Glutamatergic neuron (in vitro differentiated cells): ENCODE results near the gene CLSTN1. TPM values are rescaled to one million over a fixed set of nuclear protein-coding genes. Genes with fewer than 3 reads are reported as not detected.

Source experiments
- DNase-seq: peaks from one replicate; pipeline ENCODE4 v3.0.0; 2022
- H3K27ac Mint-ChIP-seq: one replicate; pipeline ENCODE4 v1.8.0; 2020; ENCODE audit warnings: mild to moderate bottlenecking, mixed read lengths, inconsistent platforms; ENCODE audit not compliant: unreplicated experiment
- H3K27me3 Mint-ChIP-seq: one replicate; pipeline ENCODE4 v1.8.0; 2020; ENCODE audit warnings: mild to moderate bottlenecking, moderate library complexity, mixed read lengths, inconsistent platforms; ENCODE audit not compliant: unreplicated experiment
- H3K36me3 Mint-ChIP-seq: one replicate; pipeline ENCODE4 v1.8.0; 2020; ENCODE audit warnings: mild to moderate bottlenecking, mixed read lengths, inconsistent platforms; ENCODE audit not compliant: unreplicated experiment
- H3K4me1 Mint-ChIP-seq: one replicate; pipeline ENCODE4 v1.8.0; 2020; ENCODE audit warnings: mild to moderate bottlenecking, low read depth, mixed read lengths, inconsistent platforms; ENCODE audit not compliant: unreplicated experiment
- H3K4me3 Mint-ChIP-seq: one replicate; pipeline ENCODE4 v1.8.0; 2020; ENCODE audit warnings: mild to moderate bottlenecking, mixed read lengths, inconsistent platforms; ENCODE audit not compliant: unreplicated experiment
- H3K9me3 Mint-ChIP-seq: one replicate; pipeline ENCODE4 v1.8.0; 2020; ENCODE audit warnings: mild to moderate bottlenecking, moderate library complexity, mixed read lengths, inconsistent platforms; ENCODE audit not compliant: unreplicated experiment
- CTCF ChIP-seq: fragments of 200-600 bp; sonication (generic); IDR thresholded peaks from one replicate; pipeline ENCODE4 v1.5.0; 2021; ENCODE audit not compliant: partially characterized antibody, unreplicated experiment
- total RNA-seq: library from RNA; stranded (reverse); fragmentation: NEBNext Ultra II Directional; extraction: Animal tissue kit (Norgen Biotek cat#: 25700); gene quantifications from one replicate; pipeline ENCODE4 v1.2.1, GENCODE V29; 2021; ENCODE audit not compliant: unreplicated experiment

The CLSTN1 gene
- total RNA-seq, 1 donor from 2014 or later, result 139 TPM

GRCh38 chr1:9866836-9867235 lies 43.1 kb upstream of the CLSTN1 start:
- no peak for DNase-seq
- Mint-ChIP-seq H3K36me3 (no peaks in the 10 kb centered on the region), H3K27me3 (no peaks in the 10 kb centered on the region), H3K27ac (peak overlapping the region; percentile 36), H3K4me1 (peaks cover 23% of the 10 kb centered on the region), H3K9me3 (peaks cover 4% of the 10 kb centered on the region), H3K4me3 (peak overlapping the region; percentile 61)
- no peak for TF ChIP-seq CTCF

- peaks cover 30% of the 10 kb centered on the region for H3K4me1 Mint-ChIP-seq
- no peaks in the 10 kb centered on the region for H3K36me3 Mint-ChIP-seq
- no peak for DNase-seq
- H3K27me3 Mint-ChIP-seq, result peaks cover 6% of the 10 kb centered on the region
- H3K9me3 Mint-ChIP-seq, result peaks cover 8% of the 10 kb centered on the region
- H3K4me3 Mint-ChIP-seq, result no peak overlapping the region
- H3K27ac Mint-ChIP-seq, result no peak overlapping the region
- TF ChIP-seq CTCF, result no peak
Observed at GRCh38 chr1:9865724-9866123, 42.0 kb upstream of the CLSTN1 start.

- Mint-ChIP-seq H3K4me1 (peaks cover 30% of the 10 kb centered on the region), H3K27me3 (peaks cover 8% of the 10 kb centered on the region), H3K36me3 (peaks cover 3% of the 10 kb centered on the region), H3K9me3 (peaks cover 11% of the 10 kb centered on the region), H3K27ac (peak overlapping the region; percentile 31), H3K4me3 (peak overlapping the region; percentile 16)
- no peak for DNase-seq
- TF ChIP-seq CTCF, result no peak
Observed at GRCh38 chr1:9863371-9863770, 39.6 kb upstream of the CLSTN1 start.

- peaks cover 10% of the 10 kb centered on the region for H3K36me3 Mint-ChIP-seq
- peak overlapping the region; percentile 97 for H3K27ac Mint-ChIP-seq
- peaks cover 9% of the 10 kb centered on the region for H3K27me3 Mint-ChIP-seq
- peaks cover 13% of the 10 kb centered on the region for H3K9me3 Mint-ChIP-seq
- peaks cover 25% of the 10 kb centered on the region for H3K4me1 Mint-ChIP-seq
- DNase-seq, result peak; percentile 85
- H3K4me3 Mint-ChIP-seq, result peak overlapping the region; percentile 71
- no peak for TF ChIP-seq CTCF
Observed at GRCh38 chr1:9861360-9861759, 37.6 kb upstream of the CLSTN1 start.

- H3K4me1 Mint-ChIP-seq, result peaks cover 24% of the 10 kb centered on the region
Observed at GRCh38 chr1:9860887-9861286, 37.1 kb upstream of the CLSTN1 start.

More at GRCh38 chr1:9860887-9861286, 37.1 kb upstream of the CLSTN1 start:
- peaks cover 13% of the 10 kb centered on the region for H3K9me3 Mint-ChIP-seq
- H3K4me3 Mint-ChIP-seq, result peak overlapping the region; percentile 71
- no peak for TF ChIP-seq CTCF
- peak; percentile 74 for DNase-seq
- peak overlapping the region; percentile 97 for H3K27ac Mint-ChIP-seq
- peaks cover 10% of the 10 kb centered on the region for H3K36me3 Mint-ChIP-seq
- H3K27me3 Mint-ChIP-seq, result peaks cover 9% of the 10 kb centered on the region
